Mucosa of descending colon (tissue), 3 donors: ENCODE measurements around the gene TOB2. TPM values are rescaled to one million over a fixed set of nuclear protein-coding genes. Genes with fewer than 3 reads are reported as not detected.
A peak's percentile ranks its signal among the peaks of the same experiment; 100 is the strongest.

ENCODE experiments used
- ATAC-seq: fragments of 200-7000 bp; cut with Tn5 transposase; one replicate; pipeline ENCODE4 v1.9.1; 2020; ENCODE audit warnings: mild to moderate bottlenecking, moderate library complexity
- DNase-seq, 3 donors: peaks; one replicate each; pipeline ENCODE4 v3.0.0-alpha.2; 2020
- H3K36me3 ChIP-seq: fragments of 200-600 bp; one replicate; pipeline ENCODE4 v1.8.0; 2021; ENCODE audit warnings: low read depth, mild to moderate bottlenecking
- H3K4me1 ChIP-seq: fragments of 200-600 bp; one replicate; pipeline ENCODE4 v1.8.0; 2021; ENCODE audit warnings: low read depth, mild to moderate bottlenecking
- H3K4me3 ChIP-seq: fragments of 200-600 bp; one replicate; pipeline ENCODE4 v1.8.0; 2021; ENCODE audit warnings: mild to moderate bottlenecking
- H3K9me3 ChIP-seq: fragments of 200-600 bp; one replicate; pipeline ENCODE4 v1.8.0; 2021; ENCODE audit warnings: mild to moderate bottlenecking
- intact Hi-C, 2 donors: fragments of 100-400 bp; cut with DNase I in 1 of 2; cut with micrococcal nuclease in 1 of 2; formaldehyde crosslinking; loops; one replicate each; pipeline versions ENCODE4 v1.11.0 to v1.11.1; 2022; cut with DNase I, micrococcal nuclease
- total RNA-seq, 3 donors: library from RNA; stranded (reverse); fragmentation: NEBNext Ultra II Directional in 2 of 3; extraction: Animal tissue kit (Norgen Biotek cat#: 25700) in 2 of 3; gene quantifications; one replicate each; pipeline versions ENCODE4 v1.2.1 to v1.2.4, GENCODE V29; 2021 to 2023
- TF ChIP-seq, protein P1 (sequence below): fragments of 200-600 bp; IDR thresholded peaks from one replicate; pipeline ENCODE4 v1.8.0; 2022; ENCODE audit warnings: antibody characterized with exemption, mild to moderate bottlenecking
- donor health status: DM: no; HTN: no; CAD: no; lungs with moderate emphysema.
- donor health status: DM: no; HTN: no; CAD: no.
- donor health status: DM: no; HTN: yes; CAD: no.

The TOB2 gene
- total RNA-seq, 3 donors from 2014 or later = 47.3 to 71.8 (median 53.9) TPM

- no peak overlapping the region for H3K4me3 ChIP-seq
- no peaks in the 10 kb centered on the region for H3K36me3 ChIP-seq
- H3K9me3 ChIP-seq = no peaks in the 10 kb centered on the region
- no peaks in the 10 kb centered on the region for H3K4me1 ChIP-seq
- no peak for ATAC-seq
- no peak for DNase-seq
- intact Hi-C loops = no loop called here
- TF ChIP-seq, protein P1, sequence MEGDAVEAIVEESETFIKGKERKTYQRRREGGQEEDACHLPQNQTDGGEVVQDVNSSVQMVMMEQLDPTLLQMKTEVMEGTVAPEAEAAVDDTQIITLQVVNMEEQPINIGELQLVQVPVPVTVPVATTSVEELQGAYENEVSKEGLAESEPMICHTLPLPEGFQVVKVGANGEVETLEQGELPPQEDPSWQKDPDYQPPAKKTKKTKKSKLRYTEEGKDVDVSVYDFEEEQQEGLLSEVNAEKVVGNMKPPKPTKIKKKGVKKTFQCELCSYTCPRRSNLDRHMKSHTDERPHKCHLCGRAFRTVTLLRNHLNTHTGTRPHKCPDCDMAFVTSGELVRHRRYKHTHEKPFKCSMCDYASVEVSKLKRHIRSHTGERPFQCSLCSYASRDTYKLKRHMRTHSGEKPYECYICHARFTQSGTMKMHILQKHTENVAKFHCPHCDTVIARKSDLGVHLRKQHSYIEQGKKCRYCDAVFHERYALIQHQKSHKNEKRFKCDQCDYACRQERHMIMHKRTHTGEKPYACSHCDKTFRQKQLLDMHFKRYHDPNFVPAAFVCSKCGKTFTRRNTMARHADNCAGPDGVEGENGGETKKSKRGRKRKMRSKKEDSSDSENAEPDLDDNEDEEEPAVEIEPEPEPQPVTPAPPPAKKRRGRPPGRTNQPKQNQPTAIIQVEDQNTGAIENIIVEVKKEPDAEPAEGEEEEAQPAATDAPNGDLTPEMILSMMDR = no peak
Measured at GRCh38 chr22:41429232-41429950, 17.2 kb downstream of the TOB2 start.

DNA sequence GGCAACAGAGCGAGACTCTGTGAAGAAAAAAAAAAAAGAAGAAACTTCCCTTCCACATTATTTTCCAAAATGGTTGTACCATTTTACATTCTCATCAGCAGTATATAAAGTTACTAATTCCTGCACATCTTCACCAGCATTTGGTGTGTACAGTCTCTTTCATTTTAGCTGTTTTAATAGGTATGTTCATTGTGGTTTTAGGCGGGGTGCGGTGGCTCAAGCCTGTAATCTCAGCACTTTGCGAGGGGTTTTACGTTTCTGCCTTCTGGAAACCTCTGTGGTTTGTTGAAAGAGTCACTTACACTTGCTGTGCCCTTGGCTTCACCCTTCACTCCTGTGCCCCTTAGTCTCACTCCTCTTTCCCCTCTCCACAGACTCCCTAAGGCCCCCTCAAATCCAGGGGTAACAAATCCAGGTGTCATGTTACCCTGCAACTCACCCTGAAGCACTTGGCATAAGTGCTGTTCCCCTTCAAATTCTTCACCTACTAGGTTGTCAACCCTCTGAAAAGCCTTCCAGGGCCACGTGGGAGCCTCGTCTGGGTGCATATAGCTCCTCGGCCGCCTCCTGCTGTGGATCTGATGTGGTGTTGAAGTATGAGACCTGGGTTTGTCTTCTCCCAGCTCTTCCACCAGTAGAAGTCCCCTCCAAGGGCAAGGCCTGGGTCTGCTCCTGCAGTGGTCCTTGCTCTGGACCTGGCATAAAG is 20.8 kb downstream of the TOB2 start:
- Histone ChIP-seq H3K4me3 (no peak overlapping the region), H3K36me3 (no peaks in the 10 kb centered on the region), H3K4me1 (no peaks in the 10 kb centered on the region), H3K9me3 (no peaks in the 10 kb centered on the region)
- TF ChIP-seq, protein P1 = no peak
- peak; percentile 25 for ATAC-seq
- no peak for DNase-seq
- intact Hi-C loops = no loop called here

DNA sequence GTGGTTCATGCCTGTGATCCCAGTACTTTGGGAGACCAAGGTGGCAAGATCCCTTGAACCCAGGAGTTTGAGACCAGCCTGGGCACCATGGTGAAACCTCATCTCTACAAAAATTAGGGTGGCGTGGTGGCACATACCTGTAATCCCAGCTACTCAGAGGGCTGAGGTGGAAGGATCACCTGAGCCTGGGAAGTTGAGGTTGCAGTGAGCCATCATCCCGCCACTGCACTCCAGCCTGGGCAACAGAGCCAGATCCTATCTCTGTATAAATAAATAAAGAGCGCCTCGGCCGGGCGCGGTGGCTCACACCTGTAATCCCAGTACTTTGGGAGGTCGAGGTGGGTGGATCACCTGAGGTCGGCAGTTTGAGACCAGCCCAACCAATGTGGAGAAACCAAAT is 27.9 kb downstream of the TOB2 start:
- no peaks in the 10 kb centered on the region for H3K9me3 ChIP-seq
- intact Hi-C loops = no loop called here
- peaks cover 29% of the 10 kb centered on the region for H3K4me1 ChIP-seq
- no peak for DNase-seq
- TF ChIP-seq, protein P1 = no peak
- no peak overlapping the region for H3K4me3 ChIP-seq
- H3K36me3 ChIP-seq = no peaks in the 10 kb centered on the region
- no peak for ATAC-seq

DNA sequence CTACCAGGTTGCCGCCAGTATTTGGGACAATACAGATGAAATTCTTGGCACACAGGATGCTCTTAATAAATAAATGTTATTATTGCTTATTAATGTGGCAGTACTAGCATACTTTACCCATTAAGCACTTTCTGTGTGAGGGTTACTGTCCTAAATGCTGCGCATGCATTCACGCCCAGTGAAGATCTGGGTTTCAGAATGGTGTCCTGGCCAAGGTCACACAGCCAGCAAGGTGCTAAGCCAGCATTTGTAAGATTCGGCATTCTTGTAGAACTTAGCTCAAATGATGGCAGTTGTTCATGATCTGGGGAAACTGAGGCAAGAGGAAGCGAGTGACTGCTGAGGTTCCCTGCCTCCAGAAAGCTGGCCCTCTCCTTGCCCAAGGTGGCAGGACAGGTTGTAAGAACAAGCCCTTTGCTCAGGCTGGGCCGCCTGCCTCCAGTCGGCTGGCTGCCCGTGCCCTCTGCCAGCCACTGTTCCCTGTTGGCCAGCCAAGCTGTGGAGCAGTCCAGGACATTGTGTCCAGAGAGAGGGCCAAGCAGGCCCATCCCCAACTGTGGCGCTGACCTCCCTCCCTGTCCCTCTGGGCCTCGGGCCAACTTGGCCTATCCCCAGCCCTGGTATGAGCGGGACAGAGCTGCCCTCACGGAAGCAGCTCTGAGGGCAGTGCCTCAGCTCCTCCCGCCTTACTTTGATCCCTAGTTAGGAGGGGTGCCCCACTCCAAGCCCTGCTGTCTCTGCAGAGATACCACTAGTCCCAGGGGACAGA is 28.8 kb downstream of the TOB2 start:
- Histone ChIP-seq H3K9me3 (no peaks in the 10 kb centered on the region), H3K36me3 (no peaks in the 10 kb centered on the region), H3K4me1 (peaks cover 34% of the 10 kb centered on the region), H3K4me3 (no peak overlapping the region)
- TF ChIP-seq, protein P1 = no peak
- DNase-seq (peak; percentile 68 to 88 (median 85)), ATAC-seq (peak; percentile 51)
- intact Hi-C loops = no loop called here

DNA sequence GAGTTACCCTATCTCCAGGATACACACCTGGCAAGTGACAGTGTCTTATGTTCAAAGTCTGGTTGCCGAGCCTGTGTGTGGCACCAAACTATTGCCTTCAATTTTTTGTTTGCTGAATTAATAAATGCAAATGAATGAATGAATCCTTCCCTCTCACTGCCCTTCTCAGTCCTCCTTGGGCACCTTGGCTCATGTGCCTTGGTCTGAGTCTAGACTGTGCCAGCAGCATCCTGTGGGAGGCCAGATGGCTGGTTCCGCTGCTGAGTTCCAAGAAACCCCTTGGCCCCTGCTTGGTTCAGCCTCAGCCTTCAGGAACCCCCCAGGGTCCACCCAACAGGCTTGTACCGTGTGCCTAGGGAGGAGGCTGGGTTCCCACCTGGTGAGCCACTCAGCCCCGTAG is 31.0 kb downstream of the TOB2 start:
- intact Hi-C loops = no loop called here
- no peak for DNase-seq
- Histone ChIP-seq H3K4me1 (peaks cover 48% of the 10 kb centered on the region), H3K9me3 (no peaks in the 10 kb centered on the region), H3K4me3 (no peak overlapping the region), H3K36me3 (no peaks in the 10 kb centered on the region)
- no peak for ATAC-seq
- TF ChIP-seq, protein P1 = no peak
